MCF 10A (cell line): ENCODE measurements around the gene OR10D3. TPM values are rescaled to one million over a fixed set of nuclear protein-coding genes. Genes with fewer than 3 reads are reported as not detected.

Experiments
- BruUV-seq: library from RNA; stranded (reverse); fragments of 400-500 nt; replicated peaks from 2 replicates; lab custom pipeline; 2021; lab: Mats Ljungman, UMichigan
- CTCF ChIA-PET: fragments of 300-600 bp; sonication (Branson Sonifier 250); formaldehyde crosslinking; extraction: SDS; loops from one replicate; lab custom pipeline; 2021; ENCODE audit warnings: antibody characterized with exemption, inconsistent platforms; lab: Yijun Ruan, JAX
- POLR2A ChIA-PET: fragments of 300-600, 350-650 bp; sonication (Branson Sonifier 250); formaldehyde crosslinking; extraction: SDS; loops from one replicate; lab custom pipeline; 2020; ENCODE audit warnings: antibody characterized with exemption, inconsistent platforms; lab: Yijun Ruan, JAX
- DNase-seq: peaks from one replicate; pipeline ENCODE4 v3.0.0-alpha.2; 2018; ENCODE audit not compliant: unreplicated experiment
- H3K27ac Mint-ChIP-seq: one replicate; pipeline ENCODE4 v1.8.0; 2022; ENCODE audit warnings: mild to moderate bottlenecking, low read depth, mixed read lengths; ENCODE audit not compliant: unreplicated experiment
- H3K27me3 Mint-ChIP-seq: one replicate; pipeline ENCODE4 v1.8.0; 2022; ENCODE audit warnings: mixed read lengths; ENCODE audit not compliant: insufficient read depth, unreplicated experiment
- H3K36me3 Mint-ChIP-seq: one replicate; pipeline ENCODE4 v1.8.0; 2022; ENCODE audit warnings: mild to moderate bottlenecking, moderate library complexity, mixed read lengths; ENCODE audit not compliant: insufficient read depth, unreplicated experiment
- H3K4me1 Mint-ChIP-seq: one replicate; pipeline ENCODE4 v1.8.0; 2022; ENCODE audit warnings: mixed read lengths; ENCODE audit not compliant: insufficient read depth, unreplicated experiment
- H3K4me3 Mint-ChIP-seq: one replicate; pipeline ENCODE4 v1.8.0; 2022; ENCODE audit warnings: mild to moderate bottlenecking, moderate library complexity, mixed read lengths; ENCODE audit not compliant: unreplicated experiment
- H3K9me3 Mint-ChIP-seq: one replicate; pipeline ENCODE4 v1.8.0; 2022; ENCODE audit warnings: mixed read lengths; ENCODE audit not compliant: unreplicated experiment
- CTCF ChIP-seq: fragments of 200-600 bp; IDR thresholded peaks from one replicate; pipeline ENCODE4 v1.8.0; 2022; ENCODE audit warnings: antibody characterized with exemption, mild to moderate bottlenecking; ENCODE audit not compliant: unreplicated experiment
- intact Hi-C: fragments of 100-400 bp; cut with micrococcal nuclease; formaldehyde crosslinking; loops from 2 replicates; pipeline ENCODE4 v1.14.1; 2022
- total RNA-seq: library from RNA; stranded (reverse); gene quantifications from 2 replicates; pipeline ENCODE4 v1.2.3, GENCODE V29; 2022

OR10D3 gene
- total RNA-seq, 1 experiment from 2014 or later: not detected

- no peaks in the 10 kb centered on the region for H3K4me1 Mint-ChIP-seq
- peak; percentile 36 for DNase-seq
- H3K27ac Mint-ChIP-seq: no peak overlapping the region
- H3K4me3 Mint-ChIP-seq: no peak overlapping the region
- H3K36me3 Mint-ChIP-seq: no peaks in the 10 kb centered on the region
- TF ChIP-seq CTCF: no peak
- BruUV-seq: no TSS peak
- POLR2A ChIA-PET: no interaction called here
- CTCF ChIA-PET: no interaction called here
- H3K9me3 Mint-ChIP-seq: no peaks in the 10 kb centered on the region
- peaks cover 11% of the 10 kb centered on the region for H3K27me3 Mint-ChIP-seq
- intact Hi-C loops: no loop called here
These were observed 3.8 kb upstream of the OR10D3 start for GRCh38 chr11:124179310-124179709.

- Mint-ChIP-seq H3K4me1 (peaks cover 4% of the 10 kb centered on the region), H3K27ac (no peak overlapping the region), H3K4me3 (no peak overlapping the region), H3K9me3 (no peaks in the 10 kb centered on the region), H3K36me3 (no peaks in the 10 kb centered on the region), H3K27me3 (peaks cover 21% of the 10 kb centered on the region)
- no peak for TF ChIP-seq CTCF
- intact Hi-C loops: loop anchor here (10.0 kb wide), 2 partner anchors 446 to 546 kb away; partner anchors contain the start of gene ZNF202
- ChIA-PET POLR2A (interaction anchor here (0.7 kb wide), 1 partner anchor 77 kb away, joined by 3 read pairs; no protein-coding TSS in a partner anchor), CTCF (interaction anchor here (1.0 kb wide), 1 partner anchor 119 kb away, joined by 3 read pairs; no protein-coding TSS in a partner anchor)
- no TSS peak for BruUV-seq
- DNase-seq: no peak
These were observed 7.4 kb downstream of the OR10D3 start for GRCh38 chr11:124190298-124191139.

GRCh38 chr11:124193221-124194010, 10.3 kb downstream of the OR10D3 start:
- TF ChIP-seq CTCF: no peak
- POLR2A ChIA-PET: no interaction called here
- Mint-ChIP-seq H3K9me3 (no peaks in the 10 kb centered on the region), H3K4me1 (peaks cover 4% of the 10 kb centered on the region), H3K36me3 (no peaks in the 10 kb centered on the region), H3K27me3 (peaks cover 28% of the 10 kb centered on the region), H3K4me3 (no peak overlapping the region), H3K27ac (no peak overlapping the region)
- intact Hi-C loops: loop anchor here (10.0 kb wide), 2 partner anchors 449 to 549 kb away; partner anchors contain the start of gene ZNF202
- BruUV-seq: no TSS peak
- CTCF ChIA-PET: interaction anchor here (0.7 to 4.3 kb wide), 7 partner anchors 8 to 486 kb away, joined by 3 to 61 read pairs (median 3); no protein-coding TSS in a partner anchor
- no peak for DNase-seq
